ENCODE measurements around the gene TRIO.

GRCh38 chr5:14252793-14253192 is 109.7 kb downstream of the TRIO start:
- TF ChIP-seq EZH2 (IDR thresholded peaks at IDR 0.05; ENCODE audit: borderline replicate concordance, low read depth, low read length, severe bottlenecking): no peak
- TF ChIP-seq, protein P1, sequence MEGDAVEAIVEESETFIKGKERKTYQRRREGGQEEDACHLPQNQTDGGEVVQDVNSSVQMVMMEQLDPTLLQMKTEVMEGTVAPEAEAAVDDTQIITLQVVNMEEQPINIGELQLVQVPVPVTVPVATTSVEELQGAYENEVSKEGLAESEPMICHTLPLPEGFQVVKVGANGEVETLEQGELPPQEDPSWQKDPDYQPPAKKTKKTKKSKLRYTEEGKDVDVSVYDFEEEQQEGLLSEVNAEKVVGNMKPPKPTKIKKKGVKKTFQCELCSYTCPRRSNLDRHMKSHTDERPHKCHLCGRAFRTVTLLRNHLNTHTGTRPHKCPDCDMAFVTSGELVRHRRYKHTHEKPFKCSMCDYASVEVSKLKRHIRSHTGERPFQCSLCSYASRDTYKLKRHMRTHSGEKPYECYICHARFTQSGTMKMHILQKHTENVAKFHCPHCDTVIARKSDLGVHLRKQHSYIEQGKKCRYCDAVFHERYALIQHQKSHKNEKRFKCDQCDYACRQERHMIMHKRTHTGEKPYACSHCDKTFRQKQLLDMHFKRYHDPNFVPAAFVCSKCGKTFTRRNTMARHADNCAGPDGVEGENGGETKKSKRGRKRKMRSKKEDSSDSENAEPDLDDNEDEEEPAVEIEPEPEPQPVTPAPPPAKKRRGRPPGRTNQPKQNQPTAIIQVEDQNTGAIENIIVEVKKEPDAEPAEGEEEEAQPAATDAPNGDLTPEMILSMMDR (IDR thresholded peaks at IDR 0.05; ENCODE audit: borderline replicate concordance, extremely low read depth, low read length, poor library complexity, severe bottlenecking): no peak
